ENCODE results near the gene FUT4.

Gene FUT4

DNA sequence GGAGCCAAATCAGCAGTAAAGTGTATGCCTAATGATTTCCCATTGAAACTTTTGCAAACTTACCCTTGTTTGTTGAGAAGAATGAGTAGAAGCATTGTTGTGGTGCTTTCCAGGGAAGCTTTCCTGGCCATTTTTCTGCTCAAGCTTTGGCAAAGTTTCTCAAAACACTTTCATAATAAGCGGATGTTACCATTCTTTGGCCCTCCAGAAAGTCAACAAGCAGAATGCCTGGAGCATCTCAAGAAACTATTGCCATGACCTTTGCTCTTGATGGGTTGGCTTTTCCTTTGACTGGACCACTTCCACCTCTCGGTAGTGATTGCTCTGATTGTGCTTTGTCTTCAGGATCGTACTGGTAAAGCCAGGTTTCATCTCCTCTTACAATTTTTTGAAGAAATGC lies 34.1 kb downstream of the FUT4 start:
- no peaks in the 10 kb centered on the region for H3K9me3 ChIP-seq (ENCODE audit: insufficient read depth, low read length, severe bottlenecking)
- no peaks in the 10 kb centered on the region for H3K27me3 ChIP-seq (ENCODE audit: insufficient read depth, low read length, poor library complexity)
- no peaks in the 10 kb centered on the region for H4K20me1 ChIP-seq (ENCODE audit: insufficient read depth, low read length)
- no peak for DNase-seq
- TF ChIP-seq EZH2 (IDR thresholded peaks at IDR 0.05; ENCODE audit: borderline replicate concordance, low read depth, low read length, severe bottlenecking) = no peak
- TF ChIP-seq CTCF (IDR thresholded peaks at IDR 0.05; ENCODE audit: borderline replicate concordance, extremely low read depth, low read length, poor library complexity, severe bottlenecking) = no peak
- H3K36me3 ChIP-seq (ENCODE audit: insufficient read depth, low read length) = no peaks in the 10 kb centered on the region
- no peak overlapping the region for H2AFZ ChIP-seq (ENCODE audit: low read depth, low read length)
- ATAC-seq (ENCODE audit: insufficient read depth, low read depth) = no peak
- no peaks in the 10 kb centered on the region for H3K79me2 ChIP-seq (ENCODE audit: insufficient read depth, low read length)
- no peak overlapping the region for H3K27ac ChIP-seq (ENCODE audit: low read length)
- H3K4me1 ChIP-seq (ENCODE audit: insufficient read depth, low read length) = no peaks in the 10 kb centered on the region
- H3K4me3 ChIP-seq (ENCODE audit: low read depth in 1 of 2, low read length in 2 of 2) = no peak overlapping the region
- no peak overlapping the region for H3K4me2 ChIP-seq (ENCODE audit: insufficient read depth, low read length)
- no peak overlapping the region for H3K9ac ChIP-seq (ENCODE audit: low read depth, low read length)

GRCh38 chr11:94581926-94582325 lies 38.2 kb downstream of the FUT4 start:
- Histone ChIP-seq H3K4me1 (ENCODE audit: insufficient read depth, low read length) (no peaks in the 10 kb centered on the region), H3K36me3 (ENCODE audit: insufficient read depth, low read length) (no peaks in the 10 kb centered on the region), H3K9ac (ENCODE audit: low read depth, low read length) (no peak overlapping the region), H3K27ac (ENCODE audit: low read length) (no peak overlapping the region), H3K9me3 (ENCODE audit: insufficient read depth, low read length, severe bottlenecking) (no peaks in the 10 kb centered on the region), H3K79me2 (ENCODE audit: insufficient read depth, low read length) (no peaks in the 10 kb centered on the region), H4K20me1 (ENCODE audit: insufficient read depth, low read length) (no peaks in the 10 kb centered on the region), H2AFZ (ENCODE audit: low read depth, low read length) (no peak overlapping the region), H3K4me3 (ENCODE audit: low read depth in 1 of 2, low read length in 2 of 2) (no peak overlapping the region), H3K4me2 (ENCODE audit: insufficient read depth, low read length) (no peak overlapping the region), H3K27me3 (ENCODE audit: insufficient read depth, low read length, poor library complexity) (no peaks in the 10 kb centered on the region)
- TF ChIP-seq CTCF (IDR thresholded peaks at IDR 0.05; ENCODE audit: borderline replicate concordance, extremely low read depth, low read length, poor library complexity, severe bottlenecking) (no peak), EZH2 (IDR thresholded peaks at IDR 0.05; ENCODE audit: borderline replicate concordance, low read depth, low read length, severe bottlenecking) (no peak)
- ATAC-seq (ENCODE audit: insufficient read depth, low read depth) (no peak), DNase-seq (no peak)

DNA sequence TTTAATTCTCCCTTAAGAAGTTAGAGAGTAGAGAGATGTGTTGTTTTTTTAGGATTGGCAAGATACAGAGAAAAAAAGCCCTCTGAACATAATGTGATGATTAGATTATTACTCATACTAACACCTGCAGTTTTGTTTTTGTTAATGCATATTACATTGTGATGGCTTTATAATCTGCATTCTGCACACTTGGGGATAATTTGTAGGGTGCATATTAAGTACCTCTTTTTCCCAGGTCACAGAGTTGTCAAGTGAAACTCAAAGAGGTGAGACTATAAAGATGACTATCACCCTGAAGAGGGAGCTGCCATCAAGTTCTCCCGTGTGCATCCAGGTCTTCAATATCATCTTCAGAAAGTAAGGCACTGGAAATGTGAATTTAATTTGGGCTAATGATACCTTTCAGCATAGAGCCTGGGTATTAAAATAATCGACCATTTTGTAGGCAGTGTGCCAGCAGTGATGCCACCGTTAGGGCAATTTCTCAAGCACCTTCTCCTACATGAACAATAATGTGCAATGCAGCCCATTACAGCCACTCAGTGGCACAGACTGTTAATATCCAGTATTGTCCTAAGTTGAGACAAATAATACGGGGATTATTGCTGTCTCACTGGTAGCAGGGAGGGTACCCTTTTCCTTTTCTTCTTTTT lies 39.6 kb downstream of the FUT4 start:
- DNase-seq = no peak
- H3K4me1 ChIP-seq (ENCODE audit: insufficient read depth, low read length) = no peaks in the 10 kb centered on the region
- TF ChIP-seq CTCF (IDR thresholded peaks at IDR 0.05; ENCODE audit: borderline replicate concordance, extremely low read depth, low read length, poor library complexity, severe bottlenecking) (no peak), EZH2 (IDR thresholded peaks at IDR 0.05; ENCODE audit: borderline replicate concordance, low read depth, low read length, severe bottlenecking) (no peak)
- no peak overlapping the region for H3K4me2 ChIP-seq (ENCODE audit: insufficient read depth, low read length)
- H3K27me3 ChIP-seq (ENCODE audit: insufficient read depth, low read length, poor library complexity) = no peaks in the 10 kb centered on the region
- H3K9ac ChIP-seq (ENCODE audit: low read depth, low read length) = no peak overlapping the region
- no peak for ATAC-seq (ENCODE audit: insufficient read depth, low read depth)
- H4K20me1 ChIP-seq (ENCODE audit: insufficient read depth, low read length) = no peaks in the 10 kb centered on the region
- no peaks in the 10 kb centered on the region for H3K36me3 ChIP-seq (ENCODE audit: insufficient read depth, low read length)
- no peaks in the 10 kb centered on the region for H3K79me2 ChIP-seq (ENCODE audit: insufficient read depth, low read length)
- no peak overlapping the region for H3K27ac ChIP-seq (ENCODE audit: low read length)
- no peaks in the 10 kb centered on the region for H3K9me3 ChIP-seq (ENCODE audit: insufficient read depth, low read length, severe bottlenecking)
- H2AFZ ChIP-seq (ENCODE audit: low read depth, low read length) = no peak overlapping the region
- H3K4me3 ChIP-seq (ENCODE audit: low read depth in 1 of 2, low read length in 2 of 2) = no peak overlapping the region

Data from DND-41 (cell line).